CD4-positive, alpha-beta T cell (primary cell): ENCODE measurements around the gene COBL. TPM values are rescaled to one million over a fixed set of nuclear protein-coding genes. Genes with fewer than 3 reads are reported as not detected.

Experiments used
- ATAC-seq: fragments of 200-7000 bp; cut with Tn5 transposase; one replicate; pipeline ENCODE4 v1.10.0; 2022; ENCODE audit warnings: mild to moderate bottlenecking; ENCODE audit not compliant: poor library complexity
- CTCF ChIA-PET: fragments of 350-600 bp; sonication (Branson Sonifier 250); formaldehyde crosslinking; loops from one replicate; lab custom pipeline; 2021; ENCODE audit warnings: antibody characterized with exemption, inconsistent platforms; lab: Charles Lee
- POLR2A ChIA-PET: fragments of 350-600 bp; sonication (Branson Sonifier 250); formaldehyde crosslinking; loops from one replicate; lab custom pipeline; 2021; ENCODE audit warnings: antibody characterized with exemption, inconsistent platforms; lab: Charles Lee
- DNase-seq, 14 experiments: peaks; one replicate each; pipeline ENCODE4 v3.0.0-alpha.2; 2013 to 2020; ENCODE audit warnings: mixed read lengths in 2 of 14
- H3K27ac ChIP-seq, 2 donors: one replicate each; pipeline versions ENCODE4 v1.5.1 to v1.7.0; 2013; ENCODE audit warnings: low read length in 2 of 2, low read depth in 1 of 2, mild to moderate bottlenecking in 1 of 2
- H3K27me3 ChIP-seq, 2 experiments: 1 replicate in 1 of 2; 2 replicates in 1 of 2; pipeline versions ENCODE4 v1.6.1 to v1.7.0; 2013; ENCODE audit warnings: low read length in 2 of 2, control low read depth in 1 of 2, mild to moderate bottlenecking in 1 of 2, moderate library complexity in 1 of 2; ENCODE audit not compliant: insufficient read depth in 2 of 2, control insufficient read depth in 1 of 2
- H3K36me3 ChIP-seq: one replicate; pipeline ENCODE4 v1.6.1; 2013; ENCODE audit warnings: low read length, control low read depth; ENCODE audit not compliant: insufficient read depth
- H3K4me1 ChIP-seq: one replicate; pipeline ENCODE4 v1.6.1; 2013; ENCODE audit warnings: low read length, control low read depth; ENCODE audit not compliant: insufficient read depth
- H3K4me3 ChIP-seq: one replicate; pipeline ENCODE4 v1.5.1; 2013; ENCODE audit warnings: mild to moderate bottlenecking, low read length, moderate library complexity
- H3K9me3 ChIP-seq, 2 experiments: 1 replicate in 1 of 2; 2 replicates in 1 of 2; pipeline versions ENCODE4 v1.6.1 to v1.7.0; 2013; ENCODE audit warnings: low read length in 2 of 2, mild to moderate bottlenecking in 2 of 2, control low read depth in 1 of 2, moderate library complexity in 1 of 2; ENCODE audit not compliant: control insufficient read depth in 1 of 2, insufficient read depth in 1 of 2
- H3K27ac Mint-ChIP-seq: one replicate; pipeline ENCODE4 v1.8.0; 2020; ENCODE audit warnings: mixed read lengths
- H3K27me3 Mint-ChIP-seq: one replicate; pipeline ENCODE4 v1.8.0; 2021; ENCODE audit warnings: mixed read lengths
- H3K36me3 Mint-ChIP-seq: one replicate; pipeline ENCODE4 v1.8.0; 2021; ENCODE audit warnings: low read depth, mixed read lengths
- H3K4me1 Mint-ChIP-seq: one replicate; pipeline ENCODE4 v1.8.0; 2021; ENCODE audit warnings: low read depth, mixed read lengths
- H3K4me3 Mint-ChIP-seq: one replicate; pipeline ENCODE4 v1.8.0; 2020; ENCODE audit warnings: mild to moderate bottlenecking, mixed read lengths
- H3K9me3 Mint-ChIP-seq: one replicate; pipeline ENCODE4 v1.8.0; 2020; ENCODE audit warnings: mixed read lengths
- intact Hi-C, 2 experiments: fragments of 100-400 bp; cut with DNase I in 1 of 2; cut with micrococcal nuclease in 1 of 2; formaldehyde crosslinking; loops; one replicate each; pipeline versions ENCODE4 v1.15.1 to v1.9.0; 2023 to 2025; cut with DNase I, micrococcal nuclease
- total RNA-seq, 174 experiments: library from RNA in 2 of 174; stranded (reverse) in 2 of 174; gene quantifications; one replicate each; pipeline ENCODE4 v1.2.3 and lab custom pipeline; 2021 to 2026
- TF ChIP-seq, protein P1 (sequence below): fragments of 200-600 bp; IDR thresholded peaks from one replicate; pipeline ENCODE4 v1.8.0; 2022; ENCODE audit warnings: antibody characterized with exemption, mild to moderate bottlenecking

Gene COBL
- total RNA-seq, 2 experiments from 2014 or later: not detected

- H3K4me1 Mint-ChIP-seq: peaks cover 4% of the 10 kb centered on the region
- DNase-seq: no peak
- peaks cover 32% of the 10 kb centered on the region for H3K27me3 Mint-ChIP-seq
- POLR2A ChIA-PET: no interaction called here
- no peaks in the 10 kb centered on the region for H3K36me3 ChIP-seq
- no peaks in the 10 kb centered on the region for H3K36me3 Mint-ChIP-seq
- H3K27ac Mint-ChIP-seq: no peak overlapping the region
- intact Hi-C loops: no loop called here
- no peaks in the 10 kb centered on the region for H3K4me1 ChIP-seq
- no peaks in the 10 kb centered on the region for H3K9me3 Mint-ChIP-seq
- TF ChIP-seq, protein P1, sequence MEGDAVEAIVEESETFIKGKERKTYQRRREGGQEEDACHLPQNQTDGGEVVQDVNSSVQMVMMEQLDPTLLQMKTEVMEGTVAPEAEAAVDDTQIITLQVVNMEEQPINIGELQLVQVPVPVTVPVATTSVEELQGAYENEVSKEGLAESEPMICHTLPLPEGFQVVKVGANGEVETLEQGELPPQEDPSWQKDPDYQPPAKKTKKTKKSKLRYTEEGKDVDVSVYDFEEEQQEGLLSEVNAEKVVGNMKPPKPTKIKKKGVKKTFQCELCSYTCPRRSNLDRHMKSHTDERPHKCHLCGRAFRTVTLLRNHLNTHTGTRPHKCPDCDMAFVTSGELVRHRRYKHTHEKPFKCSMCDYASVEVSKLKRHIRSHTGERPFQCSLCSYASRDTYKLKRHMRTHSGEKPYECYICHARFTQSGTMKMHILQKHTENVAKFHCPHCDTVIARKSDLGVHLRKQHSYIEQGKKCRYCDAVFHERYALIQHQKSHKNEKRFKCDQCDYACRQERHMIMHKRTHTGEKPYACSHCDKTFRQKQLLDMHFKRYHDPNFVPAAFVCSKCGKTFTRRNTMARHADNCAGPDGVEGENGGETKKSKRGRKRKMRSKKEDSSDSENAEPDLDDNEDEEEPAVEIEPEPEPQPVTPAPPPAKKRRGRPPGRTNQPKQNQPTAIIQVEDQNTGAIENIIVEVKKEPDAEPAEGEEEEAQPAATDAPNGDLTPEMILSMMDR: no peak
- CTCF ChIA-PET: no interaction called here
- H3K27ac ChIP-seq: no peak overlapping the region
- peaks cover 0 to 4% of the 10 kb centered on the region in 2 experiments for H3K27me3 ChIP-seq
- H3K4me3 Mint-ChIP-seq: no peak overlapping the region
- no peak overlapping the region for H3K4me3 ChIP-seq
- no peaks in the 10 kb centered on the region for H3K9me3 ChIP-seq
- ATAC-seq: no peak
Observed at GRCh38 chr7:51165337-51165736, 151.3 kb downstream of the COBL start.

DNA sequence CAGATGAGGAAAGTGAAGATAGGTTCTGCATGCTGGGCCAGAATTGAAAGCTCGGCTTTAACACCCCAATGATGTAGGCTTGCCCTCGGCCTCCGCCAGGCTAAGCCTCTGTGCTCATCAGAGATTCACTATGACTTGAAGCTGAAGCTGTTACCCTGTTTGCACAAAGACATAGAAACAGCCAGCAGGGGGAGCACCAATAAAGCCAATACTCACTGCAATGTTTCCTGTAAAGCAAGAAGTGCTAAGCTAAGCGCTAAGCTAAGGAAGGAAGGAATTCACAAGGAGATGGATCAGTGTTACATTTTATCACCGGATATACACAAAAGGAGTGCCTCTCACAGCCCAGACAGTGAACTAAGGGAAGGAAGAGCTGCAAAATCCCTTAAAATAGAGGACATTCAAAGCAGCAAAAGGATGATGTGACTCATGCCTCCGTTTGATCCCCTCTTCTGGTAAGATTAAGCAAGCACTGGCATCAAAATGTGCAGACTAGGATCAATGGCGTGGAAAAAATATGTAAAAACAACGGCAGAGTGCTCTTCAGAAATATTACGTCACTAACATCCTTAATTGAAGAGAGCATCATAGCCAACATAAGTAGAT, 153.8 kb downstream of the COBL start:
- Histone ChIP-seq H3K9me3 (no peaks in the 10 kb centered on the region), H3K27me3 (peaks cover 0 to 4% of the 10 kb centered on the region in 2 experiments), H3K4me1 (no peaks in the 10 kb centered on the region), H3K4me3 (no peak overlapping the region), H3K36me3 (no peaks in the 10 kb centered on the region), H3K27ac (no peak overlapping the region)
- Mint-ChIP-seq H3K9me3 (no peaks in the 10 kb centered on the region), H3K4me3 (no peak overlapping the region), H3K27me3 (peaks cover 32% of the 10 kb centered on the region), H3K36me3 (no peaks in the 10 kb centered on the region), H3K4me1 (peaks cover 4% of the 10 kb centered on the region), H3K27ac (no peak overlapping the region)
- POLR2A ChIA-PET: no interaction called here
- CTCF ChIA-PET: interaction anchor here (0.7 to 2.6 kb wide), 12 partner anchors 9 to 1070 kb away, joined by 3 to 9 read pairs (median 3); partner anchors contain the start of gene ZPBP
- intact Hi-C loops: loop anchor here (5.0 kb wide), 2 partner anchors 466 to 696 kb away; no protein-coding TSS in a partner anchor
- peak; percentile 30 to 73 (median 48) for DNase-seq
- peak; percentile 71 for ATAC-seq
- TF ChIP-seq, protein P1: peak; percentile 77

GRCh38 chr7:51161937-51162336, 154.7 kb downstream of the COBL start:
- no peak for ATAC-seq
- H3K9me3 ChIP-seq: no peaks in the 10 kb centered on the region
- TF ChIP-seq, protein P1: no peak
- no peaks in the 10 kb centered on the region for H3K36me3 ChIP-seq
- H3K27ac ChIP-seq: no peak overlapping the region
- Mint-ChIP-seq H3K36me3 (no peaks in the 10 kb centered on the region), H3K27ac (no peak overlapping the region), H3K4me3 (no peak overlapping the region), H3K27me3 (peaks cover 32% of the 10 kb centered on the region), H3K9me3 (no peaks in the 10 kb centered on the region), H3K4me1 (peaks cover 4% of the 10 kb centered on the region)
- no peak overlapping the region for H3K4me3 ChIP-seq
- intact Hi-C loops: loop anchor here (1.0 to 5.0 kb wide), 5 partner anchors 465 to 1070 kb away; partner anchors contain the start of gene ZPBP (in 1 of the 2)
- CTCF ChIA-PET: interaction anchor here (0.9 to 2.6 kb wide), 9 partner anchors 9 to 1069 kb away, joined by 3 to 9 read pairs (median 3); partner anchors contain the start of gene ZPBP
- peaks cover 0 to 4% of the 10 kb centered on the region in 2 experiments for H3K27me3 ChIP-seq
- POLR2A ChIA-PET: no interaction called here
- no peaks in the 10 kb centered on the region for H3K4me1 ChIP-seq
- DNase-seq: no peak
